Kidney (tissue), 14 donors: ENCODE measurements around the gene KRT84. TPM values are rescaled to one million over a fixed set of nuclear protein-coding genes. Genes with fewer than 3 reads are reported as not detected.

Experiments
- DNase-seq, 5 donors: peaks; one replicate each; pipeline ENCODE4 v3.0.0-alpha.2; 2013 to 2020
- FAIRE-seq: peaks from 2 replicates; lab custom pipeline; 2012; peaks lifted over from hg19 to GRCh38; lab: Jason Lieb, UNC
- H3K27ac ChIP-seq, 2 donors: one replicate each; pipeline ENCODE4 v1.7.0; 2013; ENCODE audit warnings: low read depth in 2 of 2, low read length in 2 of 2, inconsistent platforms in 1 of 2
- H3K27me3 ChIP-seq: one replicate; pipeline ENCODE4 v1.7.1; 2013; ENCODE audit warnings: low read length, inconsistent platforms; ENCODE audit not compliant: control insufficient read depth, insufficient read depth
- H3K36me3 ChIP-seq, 3 donors: one replicate each; pipeline versions ENCODE4 v1.7.0 to v1.7.1; 2013; ENCODE audit warnings: low read length in 3 of 3, control low read depth in 1 of 3, inconsistent platforms in 1 of 3; ENCODE audit not compliant: insufficient read depth in 3 of 3, control insufficient read depth in 2 of 3
- H3K4me1 ChIP-seq, 3 donors: one replicate each; pipeline versions ENCODE4 v1.7.0 to v1.7.1; 2013; ENCODE audit warnings: low read length in 3 of 3, inconsistent platforms in 1 of 3, low read depth in 1 of 3; ENCODE audit not compliant: control insufficient read depth in 2 of 3, insufficient read depth in 2 of 3
- H3K4me3 ChIP-seq, 3 donors: one replicate each; pipeline versions ENCODE4 v1.7.0 to v1.8.1; 2013; ENCODE audit warnings: low read length in 3 of 3, control low read depth in 1 of 3, inconsistent platforms in 1 of 3
- H3K9ac ChIP-seq, 3 donors: one replicate each; pipeline versions ENCODE4 v1.7.0 to v1.7.1; 2013; ENCODE audit warnings: low read length in 3 of 3, control low read depth in 1 of 3, inconsistent platforms in 1 of 3
- H3K9me3 ChIP-seq, 3 donors: one replicate each; pipeline versions ENCODE4 v1.7.0 to v1.7.1; 2013; ENCODE audit warnings: low read length in 3 of 3, control low read depth in 1 of 3, inconsistent platforms in 1 of 3; ENCODE audit not compliant: control insufficient read depth in 2 of 3, insufficient read depth in 1 of 3
- CTCF ChIP-seq: IDR thresholded peaks from 3 replicates; pipeline ENCODE4 v1.5.1; 2012; ENCODE audit warnings: mild to moderate bottlenecking, moderate library complexity, borderline replicate concordance; ENCODE audit not compliant: insufficient read depth; ENCODE audit errors: extremely low read depth
- intact Hi-C: fragments of 100-400 bp; cut with DNase I; formaldehyde crosslinking; loops from one replicate; pipeline ENCODE4 v1.11.1; 2022
- polyA plus RNA-seq: library from polyadenylated mRNA; stranded (reverse); fragments of 350-450 nt; fragmentation: Illumina TruSeq; extraction: RNeasy Lipid Tissue Mini Kit (QIAGEN cat#74804); gene quantifications from one replicate; pipeline ENCODE4 v1.2.3, GENCODE V29; 2014; ENCODE audit warnings: low read depth, low replicate concordance; ENCODE audit not compliant: insufficient read depth
- total RNA-seq: library from RNA; stranded (reverse); fragmentation: NEBNext Ultra II Directional; extraction: Animal tissue kit (Norgen Biotek cat#: 25700); gene quantifications from one replicate; pipeline ENCODE4 v1.2.1, GENCODE V29; 2021
- donor health status: control.
- donor health status: control.
- donor health status: control.
- donor health status: control.
- donor health status: control.
- donor health status: DM: yes; HTN: yes; CAD: no.
- donor health status: Normal renal cell carcinoma (clear cell type).

Gene KRT84
- total and polyA plus RNA-seq, 2 donors from 2014 or later: not detected

- intact Hi-C loops: no loop called here
- no peaks in the 10 kb centered on the region for H3K27me3 ChIP-seq
- no peak overlapping the region for H3K4me3 ChIP-seq
- H3K9me3 ChIP-seq: no peaks in the 10 kb centered on the region
- no peaks in the 10 kb centered on the region for H3K4me1 ChIP-seq
- no peak overlapping the region for H3K27ac ChIP-seq
- no peaks in the 10 kb centered on the region for H3K36me3 ChIP-seq
- DNase-seq (no peak), FAIRE-seq (no peak)
- TF ChIP-seq CTCF: no peak
- no peak overlapping the region for H3K9ac ChIP-seq
Measured at GRCh38 chr12:52433501-52434080, 48.1 kb upstream of the KRT84 start.

DNA sequence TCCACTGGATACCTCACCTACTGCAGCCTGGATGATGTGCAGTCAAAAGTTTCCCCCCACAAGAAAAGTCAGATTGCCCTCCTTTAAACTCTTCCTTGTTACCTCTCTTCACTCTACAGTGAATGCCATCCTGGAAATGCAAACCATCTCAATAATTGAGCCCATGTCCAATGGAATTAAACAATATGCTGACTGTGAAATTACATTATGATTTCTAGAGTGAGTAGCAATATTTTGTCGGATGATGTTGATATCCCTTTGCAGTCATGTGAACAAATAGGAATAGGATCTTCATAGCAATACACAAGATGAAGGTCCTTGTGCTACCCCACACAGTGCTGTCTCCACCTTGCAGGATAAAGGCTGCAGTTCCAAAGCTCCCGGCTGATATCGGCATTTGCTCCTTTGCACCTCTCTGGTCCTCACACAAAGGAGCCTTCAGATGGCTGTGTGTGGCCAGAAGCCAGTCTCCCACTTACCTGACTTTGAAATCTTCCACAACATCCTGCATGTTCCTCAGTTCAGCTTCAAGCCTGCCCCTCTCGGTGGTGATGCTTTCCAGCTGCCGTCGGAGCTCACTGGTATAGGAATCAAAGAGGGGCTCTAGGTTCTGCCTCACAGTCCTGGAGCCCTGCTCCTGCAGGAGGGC is 47.2 kb upstream of the KRT84 start:
- no peak overlapping the region for H3K4me3 ChIP-seq
- H3K36me3 ChIP-seq: no peaks in the 10 kb centered on the region
- no peak for TF ChIP-seq CTCF
- FAIRE-seq (no peak), DNase-seq (no peak)
- H3K27ac ChIP-seq: no peak overlapping the region
- H3K4me1 ChIP-seq: no peaks in the 10 kb centered on the region
- no peaks in the 10 kb centered on the region for H3K9me3 ChIP-seq
- no peaks in the 10 kb centered on the region for H3K27me3 ChIP-seq
- intact Hi-C loops: no loop called here
- H3K9ac ChIP-seq: no peak overlapping the region

DNA sequence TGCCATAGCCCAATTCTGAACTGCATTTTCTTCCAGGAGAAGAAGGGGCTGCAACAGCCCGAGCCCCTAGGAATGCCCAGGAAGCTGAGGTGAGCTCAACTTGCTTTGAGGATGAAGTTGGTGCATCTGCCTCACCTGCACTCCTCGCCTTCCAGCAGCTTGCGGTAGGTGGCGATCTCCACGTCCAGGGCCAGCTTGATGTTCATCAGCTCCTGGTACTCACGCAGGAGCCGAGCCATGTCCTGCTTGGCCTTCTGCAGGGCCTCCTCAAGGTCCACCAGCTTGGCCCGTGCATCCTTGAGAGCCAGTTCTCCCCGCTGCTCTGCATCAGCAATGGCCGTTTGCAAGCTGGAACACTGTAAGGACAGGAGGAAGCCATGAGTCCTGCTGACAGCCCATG is 42.7 kb upstream of the KRT84 start:
- TF ChIP-seq CTCF: no peak
- H3K4me3 ChIP-seq: no peak overlapping the region
- H3K4me1 ChIP-seq: no peaks in the 10 kb centered on the region
- FAIRE-seq (no peak), DNase-seq (no peak)
- no peaks in the 10 kb centered on the region for H3K36me3 ChIP-seq
- no peaks in the 10 kb centered on the region for H3K27me3 ChIP-seq
- no peak overlapping the region for H3K27ac ChIP-seq
- intact Hi-C loops: no loop called here
- no peaks in the 10 kb centered on the region for H3K9me3 ChIP-seq
- no peak overlapping the region for H3K9ac ChIP-seq

- Histone ChIP-seq H3K4me3 (no peak overlapping the region), H3K4me1 (no peaks in the 10 kb centered on the region), H3K36me3 (no peaks in the 10 kb centered on the region), H3K27ac (no peak overlapping the region), H3K27me3 (no peaks in the 10 kb centered on the region), H3K9ac (no peak overlapping the region), H3K9me3 (no peaks in the 10 kb centered on the region)
- no peak for DNase-seq
- intact Hi-C loops: no loop called here
- FAIRE-seq: no peak
- no peak for TF ChIP-seq CTCF
Measured at GRCh38 chr12:52427083-52427482, 41.6 kb upstream of the KRT84 start.
